HG03342 (cell line): ENCODE data around the gene C6orf62.
"Not testable (repeated sequence)": the region's sequence is repeated elsewhere in the genome, so short reads cannot be mapped to it uniquely, and the experiment has no call there.

Experiments
- ATAC-seq: cut with Tn5 transposase; IDR thresholded peaks from one replicate; pipeline ENCODE4 v1.9.1; 2021; ENCODE audit warnings: mild to moderate bottlenecking, moderate library complexity; ENCODE audit not compliant: unreplicated experiment

The C6orf62 gene

DNA sequence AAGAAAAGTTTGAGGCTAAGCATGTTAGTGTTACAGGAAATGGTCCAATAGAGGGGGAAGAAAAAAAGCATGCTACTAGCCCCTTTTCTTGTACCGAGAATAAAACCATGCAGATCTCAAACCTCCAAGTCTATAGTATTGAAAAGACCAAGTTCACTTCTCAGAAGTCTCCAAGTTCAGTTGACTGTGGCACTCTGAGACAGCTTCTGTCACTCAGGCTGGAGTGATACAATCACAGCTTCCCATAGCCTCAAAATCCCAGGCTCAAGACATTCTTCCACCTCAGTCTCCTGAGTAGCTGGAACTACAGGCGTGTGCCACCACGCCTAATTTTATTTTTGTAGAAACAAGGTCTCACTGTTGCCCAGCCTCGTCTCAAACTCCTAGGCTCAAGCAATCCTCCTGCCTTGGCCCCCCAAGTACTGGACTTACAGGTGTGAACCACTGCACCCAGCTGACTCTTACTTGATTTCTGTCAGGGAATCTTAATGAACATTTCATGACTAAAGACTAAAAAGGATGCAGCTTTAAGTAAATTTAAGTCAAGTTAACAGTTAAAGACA is 16.2 kb downstream of the C6orf62 start:
- no peak for ATAC-seq

DNA sequence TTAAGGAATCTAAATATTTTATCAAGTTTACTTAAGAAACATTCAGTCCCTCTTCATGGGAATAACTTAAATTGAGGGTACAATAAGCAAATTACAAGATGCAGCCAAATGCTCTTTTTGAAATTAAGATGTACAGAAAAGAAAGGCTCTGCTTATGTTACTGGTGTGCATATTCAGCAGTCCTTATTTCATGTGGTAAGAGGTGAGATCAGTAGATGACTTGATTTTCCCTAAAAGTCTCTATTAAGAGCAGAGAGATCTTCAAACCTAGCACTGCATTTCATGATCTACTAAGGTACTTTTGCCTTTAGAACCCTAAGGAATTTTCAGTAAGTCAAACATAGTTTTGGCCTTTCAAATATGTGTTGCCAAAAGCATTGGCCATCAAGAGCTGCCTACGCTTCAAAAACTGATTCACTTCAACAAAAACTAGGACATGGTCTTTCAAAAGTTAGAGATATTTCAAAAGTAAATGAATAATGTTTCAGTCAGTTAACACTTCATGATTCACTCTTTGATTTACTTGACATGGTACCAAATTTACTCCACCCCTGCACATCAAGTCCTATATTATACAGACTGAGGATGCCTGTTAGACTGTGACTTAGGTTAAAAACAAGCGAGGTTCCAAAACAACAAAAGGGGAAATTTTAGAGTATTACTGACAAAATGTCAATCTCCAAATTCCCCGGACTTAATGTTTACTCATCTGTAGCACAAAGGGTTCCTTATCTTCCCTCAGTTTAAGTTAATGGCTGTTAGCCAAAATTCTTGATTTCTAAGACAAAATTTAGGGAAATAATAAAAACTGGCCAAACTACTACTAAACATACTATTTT is 19.2 kb downstream of the C6orf62 start:
- ATAC-seq, result no peak

DNA sequence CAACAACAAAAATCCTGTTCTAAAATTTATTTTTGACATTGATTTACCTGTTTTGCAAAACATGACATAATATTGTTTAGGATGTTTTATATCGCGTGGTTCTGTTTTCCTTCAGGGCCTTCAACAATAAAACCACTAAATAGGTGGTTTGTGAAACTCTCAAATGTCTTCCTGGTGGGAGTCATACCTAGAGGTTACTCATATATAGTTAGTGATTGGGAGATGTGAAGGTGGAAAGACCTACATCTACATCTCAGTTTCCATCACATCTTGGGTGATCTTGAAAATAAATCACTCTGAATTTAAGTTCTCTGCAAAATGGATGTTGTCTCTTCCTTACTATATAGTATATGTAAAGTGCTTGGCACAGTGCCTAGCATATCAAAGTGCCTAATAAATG is 22.9 kb downstream of the C6orf62 start:
- ATAC-seq, result no peak

DNA sequence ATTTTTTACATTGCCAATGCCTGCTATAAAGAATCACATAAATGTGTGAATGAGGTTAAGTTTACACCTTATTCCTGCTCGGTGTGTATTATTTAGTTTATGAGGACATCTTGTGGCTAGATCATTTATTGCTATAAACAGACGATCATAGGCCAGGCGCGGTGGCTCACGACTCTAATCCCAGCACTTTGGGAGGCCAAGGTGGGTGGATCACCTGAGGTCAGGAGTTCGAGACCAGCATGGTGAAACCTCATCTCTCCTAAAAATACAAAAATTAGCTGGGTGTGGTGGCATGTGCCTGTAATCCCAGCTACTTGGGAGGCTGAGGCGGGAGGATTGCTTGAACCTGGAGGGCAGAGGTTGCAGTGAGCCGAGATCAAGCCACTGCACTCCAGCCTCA is 23.3 kb downstream of the C6orf62 start:
- ATAC-seq, result peak; percentile 61

- no peak for ATAC-seq
Observed at GRCh38 chr6:24694198-24694597, 24.8 kb downstream of the C6orf62 start.

DNA sequence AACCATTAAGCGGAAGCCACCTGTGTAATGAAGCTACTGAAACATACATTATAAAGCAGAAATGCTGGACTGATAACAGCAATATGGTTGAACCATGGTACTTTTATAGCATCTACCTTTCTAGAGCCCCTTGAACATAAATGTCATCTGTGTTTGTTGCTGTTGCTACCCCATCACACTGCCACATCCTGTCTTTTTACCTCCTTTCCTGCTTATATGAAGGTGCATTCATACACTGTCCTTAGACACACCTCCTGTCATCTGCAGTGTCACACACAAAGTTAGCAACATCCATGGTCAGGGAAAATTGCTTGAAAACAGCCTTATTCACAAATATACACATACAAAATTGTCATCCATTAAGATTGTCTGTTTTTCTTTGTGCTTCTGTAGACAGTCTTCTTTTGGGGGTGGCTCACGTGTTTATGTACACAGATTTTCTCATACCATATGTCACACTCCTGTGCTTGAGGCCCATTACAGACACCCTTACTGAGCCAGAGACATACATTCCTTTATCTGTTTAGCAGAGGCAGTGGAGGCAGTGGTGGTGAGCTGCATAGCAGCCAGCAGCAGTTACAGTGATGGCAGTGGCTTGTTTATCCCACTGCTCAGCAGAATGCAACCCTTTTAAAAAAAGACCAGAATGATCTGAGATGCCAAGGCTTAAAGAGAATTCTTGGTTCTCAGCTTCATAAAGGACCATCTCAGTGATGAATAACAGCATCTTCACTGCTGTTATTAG is 25.9 kb downstream of the C6orf62 start:
- ATAC-seq, result no peak

GRCh38 chr6:24692415-24692814 is 26.5 kb downstream of the C6orf62 start:
- no peak for ATAC-seq

GRCh38 chr6:24692003-24692402 is 27.0 kb downstream of the C6orf62 start:
- ATAC-seq, result no peak

DNA sequence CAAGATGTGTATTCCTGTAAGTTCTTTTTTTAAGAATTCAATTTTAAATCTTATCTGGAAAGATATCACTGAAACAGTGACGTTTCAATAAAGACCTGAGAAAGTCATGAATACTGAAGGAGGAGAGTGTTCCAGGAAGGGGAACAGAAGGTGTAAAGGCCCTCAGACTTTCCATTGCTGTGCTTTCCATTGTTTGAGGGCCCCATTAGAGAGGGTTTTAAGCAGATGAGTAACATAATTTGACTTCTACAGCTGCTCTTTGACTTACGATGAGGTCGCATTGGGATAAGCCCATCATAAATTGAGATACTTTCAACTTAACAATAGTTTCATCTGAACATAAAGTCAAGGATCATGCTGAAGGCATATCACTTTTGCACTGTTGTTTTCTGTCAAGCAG is 27.4 kb downstream of the C6orf62 start:
- no peak for ATAC-seq

DNA sequence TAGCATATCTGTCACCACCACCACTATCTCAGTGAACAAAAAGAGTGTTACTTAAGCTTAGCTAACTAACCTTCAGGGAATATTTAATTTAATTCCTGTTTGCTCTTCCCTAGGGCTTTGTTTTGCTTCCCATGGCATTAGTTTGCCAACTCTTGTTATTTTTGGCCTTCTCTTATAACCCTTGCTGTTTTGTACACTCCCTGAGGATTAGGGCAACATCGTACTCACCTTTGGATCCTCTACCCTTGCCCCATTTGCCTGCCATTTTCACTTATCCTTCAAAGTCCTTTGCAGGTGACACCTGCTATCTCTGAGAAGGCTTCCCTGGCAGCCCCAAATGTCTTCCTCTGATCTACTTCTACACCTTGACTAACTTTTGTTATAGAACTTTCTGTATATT is 28.4 kb downstream of the C6orf62 start:
- no peak for ATAC-seq

- ATAC-seq, result no peak
Observed at GRCh38 chr6:24689964-24690363, 29.0 kb downstream of the C6orf62 start.

DNA sequence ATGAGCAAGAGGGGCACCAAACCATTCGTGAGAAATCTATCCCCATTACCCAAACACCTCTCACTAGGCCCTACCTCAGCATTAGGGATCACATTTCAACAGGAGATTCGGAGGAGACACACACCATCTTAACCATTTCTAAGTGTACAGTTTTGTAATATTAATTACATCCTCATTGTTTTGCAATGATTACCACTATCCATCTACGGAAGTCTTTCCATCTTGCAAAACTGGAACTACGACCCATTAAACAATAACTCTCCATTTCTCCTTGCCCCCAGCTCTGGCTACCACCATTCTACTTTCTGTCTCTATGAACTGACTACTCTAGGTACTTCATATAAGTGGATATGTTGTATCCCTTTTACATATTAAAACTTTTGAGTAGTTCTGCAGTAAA is 32.0 kb downstream of the C6orf62 start:
- no peak for ATAC-seq

DNA sequence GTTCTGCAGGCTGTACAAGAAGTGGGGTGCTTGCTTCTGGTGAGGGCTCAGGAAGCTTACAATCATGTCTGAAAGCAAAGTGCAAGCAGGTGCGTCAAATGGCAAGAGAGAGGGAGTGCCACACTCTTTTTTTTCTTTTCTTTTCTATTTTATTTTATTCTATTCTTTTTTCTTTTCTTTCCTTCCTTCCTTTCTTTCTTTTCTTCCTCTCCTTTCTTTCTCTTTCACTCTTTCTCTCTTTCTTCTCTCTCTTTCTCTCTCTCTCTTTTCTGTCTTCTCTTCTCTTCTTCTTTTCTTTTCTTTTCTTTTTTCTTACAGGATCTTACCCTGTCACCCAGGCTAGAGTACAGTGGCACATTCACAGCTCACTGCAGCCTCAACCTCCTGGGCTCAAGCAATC is 32.5 kb downstream of the C6orf62 start:
- ATAC-seq, result no peak

- ATAC-seq, result no peak
Observed at GRCh38 chr6:24683297-24684296, 35.4 kb downstream of the C6orf62 start.

- ATAC-seq, result no peak
Observed at GRCh38 chr6:24680582-24680981, 38.4 kb downstream of the C6orf62 start.

GRCh38 chr6:24678792-24679352 is 40.1 kb downstream of the C6orf62 start:
- ATAC-seq, result not testable (repeated sequence)

DNA sequence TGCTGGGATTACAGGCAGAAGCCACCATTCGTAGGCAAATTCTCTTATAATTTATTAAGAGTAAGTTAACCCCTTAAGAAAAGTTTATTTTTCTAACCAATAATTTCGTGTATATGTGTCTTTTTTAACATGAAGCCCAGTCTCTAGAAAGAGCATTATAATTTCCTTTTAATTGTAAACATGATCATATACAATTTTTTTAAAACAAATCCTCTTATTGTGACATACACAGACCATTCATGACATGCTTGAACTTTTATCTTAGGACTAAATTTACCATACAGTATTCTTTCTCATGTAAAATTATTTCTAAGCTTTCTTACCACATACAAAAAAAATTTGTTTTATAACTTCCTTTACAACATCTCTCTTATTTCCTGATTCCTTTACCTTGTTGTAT is 45.3 kb downstream of the C6orf62 start:
- ATAC-seq, result no peak

GRCh38 chr6:24672620-24673182 is 46.3 kb downstream of the C6orf62 start:
- ATAC-seq, result no peak

- ATAC-seq, result not testable (repeated sequence)
Observed at GRCh38 chr6:24671077-24671476, 47.9 kb downstream of the C6orf62 start.

- not testable (repeated sequence) for ATAC-seq
Observed at GRCh38 chr6:24670492-24670891, 48.5 kb downstream of the C6orf62 start.
